Endothelial cell of umbilical vein (primary cell): ENCODE results near the gene HSFX3. TPM values are rescaled to one million over a fixed set of nuclear protein-coding genes. Genes with fewer than 3 reads are reported as not detected.

Source experiments
- BruUV-seq: library from RNA; stranded (reverse); fragments of 400-500 nt; replicated peaks from 2 replicates; lab custom pipeline; 2021; lab: Mats Ljungman, UMichigan
- CTCF ChIA-PET: fragments of 300-600, 350-600 bp; sonication (Branson Sonifier 250); formaldehyde crosslinking; loops from one replicate; lab custom pipeline; 2021; ENCODE audit warnings: antibody characterized with exemption, inconsistent platforms; lab: Charles Lee
- POLR2A ChIA-PET: fragments of 300-600, 350-600 bp; sonication (Branson Sonifier 250); formaldehyde crosslinking; loops from one replicate; lab custom pipeline; 2021; ENCODE audit warnings: antibody characterized with exemption, inconsistent platforms; lab: Charles Lee
- DNase-seq: peaks from one replicate; pipeline ENCODE4 v3.0.0-alpha.2; 2011; ENCODE audit warnings: low read depth, low spot score
- FAIRE-seq: peaks from 2 replicates; lab custom pipeline; 2011; peaks lifted over from hg19 to GRCh38; lab: Jason Lieb, UNC
- H2AFZ ChIP-seq: 2 replicates; pipeline ENCODE4 v1.6.0; 2012; ENCODE audit warnings: low read depth, low read length, control low read depth, inconsistent platforms
- H3K27ac ChIP-seq: 2 replicates; pipeline ENCODE4 v1.5.1; 2011; ENCODE audit warnings: low read depth, mild to moderate bottlenecking, control low read depth, low read length, moderate library complexity; ENCODE audit not compliant: insufficient read depth
- H3K27me3 ChIP-seq, 2 experiments: 2 replicates each; pipeline versions ENCODE4 v1.6.0 to v1.6.1; 2011; ENCODE audit warnings: low read length in 2 of 2, mixed read lengths in 1 of 2; ENCODE audit not compliant: control insufficient read depth in 2 of 2, insufficient read depth in 2 of 2
- H3K36me3 ChIP-seq, 2 experiments: 2 replicates in 1 of 2; 3 replicates in 1 of 2; pipeline ENCODE4 v1.5.1; 2011; ENCODE audit warnings: low read length in 2 of 2, mild to moderate bottlenecking in 1 of 2, moderate library complexity in 1 of 2; ENCODE audit not compliant: control insufficient read depth in 2 of 2, insufficient read depth in 2 of 2; ENCODE audit errors: extremely low read depth in 1 of 2
- H3K4me1 ChIP-seq: 3 replicates; pipeline ENCODE4 v1.5.1; 2011; ENCODE audit warnings: mild to moderate bottlenecking, low read length; ENCODE audit not compliant: control insufficient read depth, insufficient read depth; ENCODE audit errors: extremely low read depth
- H3K4me2 ChIP-seq: 2 replicates; pipeline ENCODE4 v1.6.1; 2011; ENCODE audit warnings: low read length, control low read depth, mixed read lengths; ENCODE audit not compliant: insufficient read depth
- H3K4me3 ChIP-seq, 3 experiments: fragments of 200-600 bp in 1 of 3; sonication (generic), shearing (Covaris generic) in 1 of 3; replicated peaks in 1 of 3; 2 replicates each; pipeline ENCODE4 v1.5.1; 2011 to 2016; ENCODE audit warnings: control low read depth in 3 of 3, low read length in 3 of 3, mild to moderate bottlenecking in 2 of 3, inconsistent platforms in 1 of 3, low read depth in 1 of 3, moderate library complexity in 1 of 3; ENCODE audit not compliant: insufficient read depth in 1 of 3
- H3K79me2 ChIP-seq: 2 replicates; pipeline ENCODE4 v1.6.0; 2012; ENCODE audit warnings: low read length, inconsistent platforms; ENCODE audit not compliant: control insufficient read depth, insufficient read depth
- H3K9ac ChIP-seq: replicated peaks from 2 replicates; pipeline ENCODE3; 2011; ENCODE audit warnings: low read length, control low read depth; ENCODE audit not compliant: insufficient read depth; ENCODE audit errors: extremely low read depth
- H3K9me1 ChIP-seq: replicated peaks from 3 replicates; pipeline ENCODE4 v1.6.0; 2011; ENCODE audit warnings: mild to moderate bottlenecking, low read length; ENCODE audit not compliant: control insufficient read depth, insufficient read depth; ENCODE audit errors: extremely low read depth
- H3K9me3 ChIP-seq: replicated peaks from 2 replicates; pipeline ENCODE4 v1.5.1; 2012; ENCODE audit warnings: low read length, inconsistent platforms; ENCODE audit not compliant: control insufficient read depth, insufficient read depth
- H4K20me1 ChIP-seq: replicated peaks from 2 replicates; pipeline ENCODE3; 2011; ENCODE audit warnings: mild to moderate bottlenecking, low read length; ENCODE audit not compliant: control insufficient read depth, insufficient read depth; ENCODE audit errors: extremely low read depth
- EZH2 ChIP-seq: IDR thresholded peaks from 2 replicates; pipeline ENCODE4 v1.6.1; 2012; ENCODE audit warnings: borderline replicate concordance, low read depth, mild to moderate bottlenecking, moderate library complexity, low read length, inconsistent platforms; ENCODE audit not compliant: severe bottlenecking
- FOS ChIP-seq: IDR thresholded peaks from 2 replicates; pipeline ENCODE4 v1.6.1; 2011; ENCODE audit warnings: mild to moderate bottlenecking, low read length, moderate library complexity, borderline replicate concordance; ENCODE audit not compliant: insufficient read depth
- JUN ChIP-seq: IDR thresholded peaks from 2 replicates; pipeline ENCODE4 v1.6.1; 2011; ENCODE audit warnings: borderline replicate concordance, low read depth; ENCODE audit not compliant: insufficient read length, insufficient read depth
- MYC ChIP-seq: IDR thresholded peaks from one replicate; pipeline ENCODE4 v1.6.1; 2011; ENCODE audit warnings: mild to moderate bottlenecking, low read depth, low read length
- POLR2A ChIP-seq: IDR thresholded peaks from 2 replicates; pipeline ENCODE4 v1.6.1; 2012; ENCODE audit warnings: low read depth, mild to moderate bottlenecking, control low read depth, low read length
- dilution Hi-C: fragments of 300-500 bp; cut with MboI; formaldehyde crosslinking; loops from one replicate; pipeline ENCODE4 v1.15.0; 2019; ENCODE audit warnings: low sequenced_read_pairs; ENCODE audit not compliant: extremely low pct_ligation_motif_present
- intact Hi-C: fragments of 100-400 bp; cut with micrococcal nuclease; formaldehyde crosslinking; loops from one replicate; pipeline ENCODE4 v1.10.0; 2022
- polyA plus RNA-seq, 4 experiments: library from polyadenylated mRNA; depleted of rRNA in 3 of 4; stranded (reverse) in 3 of 4; unstranded in 1 of 4; fragments of >200 nt; gene quantifications; 2 replicates each; pipeline versions ENCODE4 v1.2.1 to v1.2.3, GENCODE V29; 2011 to 2012; ENCODE audit warnings: missing spikeins in 1 of 4
- total RNA-seq: library from RNA; stranded (reverse); gene quantifications from 2 replicates; pipeline ENCODE4 v1.2.3, GENCODE V29; 2021

Gene HSFX3
- total and polyA plus RNA-seq, 2 donors (not counting 3 experiments of a cell fraction or from before 2014, with no cell fraction given) = not detected

DNA sequence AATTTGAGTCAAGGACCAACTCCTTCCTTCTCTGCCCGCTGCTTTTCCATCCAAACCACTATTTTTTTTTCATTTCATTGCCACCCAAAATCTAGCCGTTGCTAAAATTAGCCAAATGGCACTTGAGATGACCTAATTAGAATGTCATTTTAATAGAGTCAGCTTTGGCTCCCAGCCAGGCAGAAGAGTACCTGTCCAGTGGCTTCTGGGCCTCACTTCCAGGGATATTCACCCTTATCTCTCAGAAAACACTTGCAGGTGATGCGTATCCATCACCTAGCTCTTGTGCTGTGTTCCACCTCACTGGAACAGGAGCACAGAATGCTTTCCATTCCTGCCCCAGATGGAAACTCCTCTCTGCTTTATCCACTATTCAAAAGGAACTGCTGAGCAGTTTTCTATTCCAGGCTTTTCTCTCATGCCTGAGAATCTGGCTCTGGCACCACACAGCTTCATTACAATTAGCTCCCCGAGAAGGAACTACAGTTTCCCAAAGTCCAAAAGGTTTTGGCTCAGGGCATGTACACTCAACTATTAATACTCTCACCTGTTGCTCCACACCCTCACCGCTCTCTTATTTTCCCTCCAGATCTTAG is 19.1 kb upstream of the HSFX3 start:
- H3K4me2 ChIP-seq = no peak overlapping the region
- H3K9me1 ChIP-seq = no peaks in the 10 kb centered on the region
- ChIA-PET CTCF (no interaction called here), POLR2A (no interaction called here)
- FAIRE-seq (no peak), DNase-seq (no peak)
- no peaks in the 10 kb centered on the region for H3K79me2 ChIP-seq
- dilution Hi-C loops = no loop called here
- no peak overlapping the region for H2AFZ ChIP-seq
- H3K27me3 ChIP-seq = no peaks in the 10 kb centered on the region
- no peaks in the 10 kb centered on the region for H3K9me3 ChIP-seq
- H3K36me3 ChIP-seq = no peaks in the 10 kb centered on the region
- no peak for TF ChIP-seq POLR2A
- TF ChIP-seq MYC = no peak
- TF ChIP-seq JUN = no peak
- TF ChIP-seq FOS = no peak
- H3K4me1 ChIP-seq = no peaks in the 10 kb centered on the region
- no TSS peak for BruUV-seq
- no peaks in the 10 kb centered on the region for H4K20me1 ChIP-seq
- H3K4me3 ChIP-seq = no peak overlapping the region
- H3K9ac ChIP-seq = no peak overlapping the region
- H3K27ac ChIP-seq = no peak overlapping the region
- intact Hi-C loops = no loop called here

DNA sequence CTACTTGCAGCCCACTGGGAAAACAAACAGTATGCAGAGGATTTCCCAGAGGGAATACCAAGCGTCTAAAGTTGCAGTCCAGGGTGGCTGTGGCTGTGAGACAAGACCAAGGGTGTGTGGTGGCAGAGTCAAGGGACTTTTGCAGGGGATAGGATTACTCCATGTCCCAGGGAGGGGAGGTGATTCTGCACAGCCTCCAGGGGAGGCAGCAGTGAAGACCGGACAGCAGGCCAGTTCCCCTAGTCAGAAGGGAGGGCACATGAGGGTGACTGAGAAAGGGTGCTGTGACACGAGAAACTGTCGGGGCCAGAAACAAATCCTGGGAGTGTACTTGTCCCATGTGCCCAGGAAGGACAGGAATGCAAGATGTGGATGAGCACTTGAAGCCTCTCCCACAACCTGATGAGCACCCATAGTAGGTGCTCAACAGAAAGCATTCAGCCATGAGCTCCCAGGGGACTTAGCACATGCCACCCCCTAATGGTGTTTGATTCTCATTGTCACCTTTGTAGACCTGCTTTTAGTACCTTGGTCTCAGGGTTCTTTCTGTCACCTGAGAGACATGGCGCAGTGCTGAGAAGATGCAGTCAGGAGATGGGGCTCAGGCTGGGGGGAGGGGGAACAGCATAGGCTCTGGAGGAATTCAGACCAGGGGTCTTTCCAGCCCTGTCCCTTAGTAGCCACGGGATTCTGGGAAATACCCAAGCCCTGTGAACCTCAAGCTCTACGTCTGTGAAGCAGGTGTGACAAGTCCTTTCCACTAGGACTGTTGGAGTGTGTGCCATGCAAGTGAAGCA is 18.1 kb upstream of the HSFX3 start:
- H3K4me2 ChIP-seq = no peak overlapping the region
- H3K4me3 ChIP-seq = no peak overlapping the region
- dilution Hi-C loops = no loop called here
- no peaks in the 10 kb centered on the region for H4K20me1 ChIP-seq
- DNase-seq (no peak), FAIRE-seq (no peak)
- intact Hi-C loops = no loop called here
- H3K9ac ChIP-seq = no peak overlapping the region
- CTCF ChIA-PET = no interaction called here
- no peaks in the 10 kb centered on the region for H3K27me3 ChIP-seq
- POLR2A ChIA-PET = no interaction called here
- H2AFZ ChIP-seq = no peak overlapping the region
- no peak overlapping the region for H3K27ac ChIP-seq
- H3K79me2 ChIP-seq = no peaks in the 10 kb centered on the region
- H3K4me1 ChIP-seq = no peaks in the 10 kb centered on the region
- TF ChIP-seq EZH2 (no peak), MYC (no peak)
- no peaks in the 10 kb centered on the region for H3K36me3 ChIP-seq
- H3K9me1 ChIP-seq = no peaks in the 10 kb centered on the region
- BruUV-seq = no TSS peak
- no peaks in the 10 kb centered on the region for H3K9me3 ChIP-seq
